Ishikawa (cell line): ENCODE measurements around the gene HTRA2.

Experiments
- EP300 ChIP-seq: IDR thresholded peaks from 2 replicates; pipeline ENCODE4 v1.6.1; 2012; ENCODE audit warnings: borderline replicate concordance
- FOXM1 ChIP-seq: IDR thresholded peaks from 2 replicates; pipeline ENCODE4 v1.6.1; 2012; ENCODE audit warnings: low read depth, borderline replicate concordance
- TCF12 ChIP-seq: IDR thresholded peaks from 2 replicates; pipeline ENCODE4 v1.6.1; 2012; ENCODE audit warnings: low read depth
- TEAD4 ChIP-seq: IDR thresholded peaks from 2 replicates; pipeline ENCODE4 v1.6.1; 2012
- YY1 ChIP-seq: IDR thresholded peaks from 2 replicates; pipeline ENCODE4 v1.6.1; 2012; ENCODE audit warnings: low read depth
- TF ChIP-seq, protein P1 (sequence below): IDR thresholded peaks from 2 replicates; pipeline ENCODE4 v1.6.1; 2012; ENCODE audit warnings: low read depth, mild to moderate bottlenecking
- TF ChIP-seq, protein P2 (sequence below): IDR thresholded peaks from 2 replicates; pipeline ENCODE4 v1.6.1; 2012

- TF ChIP-seq EP300 (no peak), TEAD4 (no peak), YY1 (no peak), FOXM1 (no peak), TCF12 (no peak)
- TF ChIP-seq, protein P1, sequence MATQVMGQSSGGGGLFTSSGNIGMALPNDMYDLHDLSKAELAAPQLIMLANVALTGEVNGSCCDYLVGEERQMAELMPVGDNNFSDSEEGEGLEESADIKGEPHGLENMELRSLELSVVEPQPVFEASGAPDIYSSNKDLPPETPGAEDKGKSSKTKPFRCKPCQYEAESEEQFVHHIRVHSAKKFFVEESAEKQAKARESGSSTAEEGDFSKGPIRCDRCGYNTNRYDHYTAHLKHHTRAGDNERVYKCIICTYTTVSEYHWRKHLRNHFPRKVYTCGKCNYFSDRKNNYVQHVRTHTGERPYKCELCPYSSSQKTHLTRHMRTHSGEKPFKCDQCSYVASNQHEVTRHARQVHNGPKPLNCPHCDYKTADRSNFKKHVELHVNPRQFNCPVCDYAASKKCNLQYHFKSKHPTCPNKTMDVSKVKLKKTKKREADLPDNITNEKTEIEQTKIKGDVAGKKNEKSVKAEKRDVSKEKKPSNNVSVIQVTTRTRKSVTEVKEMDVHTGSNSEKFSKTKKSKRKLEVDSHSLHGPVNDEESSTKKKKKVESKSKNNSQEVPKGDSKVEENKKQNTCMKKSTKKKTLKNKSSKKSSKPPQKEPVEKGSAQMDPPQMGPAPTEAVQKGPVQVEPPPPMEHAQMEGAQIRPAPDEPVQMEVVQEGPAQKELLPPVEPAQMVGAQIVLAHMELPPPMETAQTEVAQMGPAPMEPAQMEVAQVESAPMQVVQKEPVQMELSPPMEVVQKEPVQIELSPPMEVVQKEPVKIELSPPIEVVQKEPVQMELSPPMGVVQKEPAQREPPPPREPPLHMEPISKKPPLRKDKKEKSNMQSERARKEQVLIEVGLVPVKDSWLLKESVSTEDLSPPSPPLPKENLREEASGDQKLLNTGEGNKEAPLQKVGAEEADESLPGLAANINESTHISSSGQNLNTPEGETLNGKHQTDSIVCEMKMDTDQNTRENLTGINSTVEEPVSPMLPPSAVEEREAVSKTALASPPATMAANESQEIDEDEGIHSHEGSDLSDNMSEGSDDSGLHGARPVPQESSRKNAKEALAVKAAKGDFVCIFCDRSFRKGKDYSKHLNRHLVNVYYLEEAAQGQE, result no peak
- TF ChIP-seq, protein P2, sequence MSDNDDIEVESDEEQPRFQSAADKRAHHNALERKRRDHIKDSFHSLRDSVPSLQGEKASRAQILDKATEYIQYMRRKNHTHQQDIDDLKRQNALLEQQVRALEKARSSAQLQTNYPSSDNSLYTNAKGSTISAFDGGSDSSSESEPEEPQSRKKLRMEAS, result no peak
Measured at GRCh38 chr2:74493546-74493945, 36.2 kb upstream of the HTRA2 start.
